ENCODE measurements around the gene SNX21.

Gene SNX21

GRCh38 chr20:45853484-45853883 is 19.9 kb downstream of the SNX21 start:
- TF ChIP-seq, protein P1, sequence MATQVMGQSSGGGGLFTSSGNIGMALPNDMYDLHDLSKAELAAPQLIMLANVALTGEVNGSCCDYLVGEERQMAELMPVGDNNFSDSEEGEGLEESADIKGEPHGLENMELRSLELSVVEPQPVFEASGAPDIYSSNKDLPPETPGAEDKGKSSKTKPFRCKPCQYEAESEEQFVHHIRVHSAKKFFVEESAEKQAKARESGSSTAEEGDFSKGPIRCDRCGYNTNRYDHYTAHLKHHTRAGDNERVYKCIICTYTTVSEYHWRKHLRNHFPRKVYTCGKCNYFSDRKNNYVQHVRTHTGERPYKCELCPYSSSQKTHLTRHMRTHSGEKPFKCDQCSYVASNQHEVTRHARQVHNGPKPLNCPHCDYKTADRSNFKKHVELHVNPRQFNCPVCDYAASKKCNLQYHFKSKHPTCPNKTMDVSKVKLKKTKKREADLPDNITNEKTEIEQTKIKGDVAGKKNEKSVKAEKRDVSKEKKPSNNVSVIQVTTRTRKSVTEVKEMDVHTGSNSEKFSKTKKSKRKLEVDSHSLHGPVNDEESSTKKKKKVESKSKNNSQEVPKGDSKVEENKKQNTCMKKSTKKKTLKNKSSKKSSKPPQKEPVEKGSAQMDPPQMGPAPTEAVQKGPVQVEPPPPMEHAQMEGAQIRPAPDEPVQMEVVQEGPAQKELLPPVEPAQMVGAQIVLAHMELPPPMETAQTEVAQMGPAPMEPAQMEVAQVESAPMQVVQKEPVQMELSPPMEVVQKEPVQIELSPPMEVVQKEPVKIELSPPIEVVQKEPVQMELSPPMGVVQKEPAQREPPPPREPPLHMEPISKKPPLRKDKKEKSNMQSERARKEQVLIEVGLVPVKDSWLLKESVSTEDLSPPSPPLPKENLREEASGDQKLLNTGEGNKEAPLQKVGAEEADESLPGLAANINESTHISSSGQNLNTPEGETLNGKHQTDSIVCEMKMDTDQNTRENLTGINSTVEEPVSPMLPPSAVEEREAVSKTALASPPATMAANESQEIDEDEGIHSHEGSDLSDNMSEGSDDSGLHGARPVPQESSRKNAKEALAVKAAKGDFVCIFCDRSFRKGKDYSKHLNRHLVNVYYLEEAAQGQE (IDR thresholded peaks at IDR 0.05; ENCODE audit: insufficient read depth in 1 of 2, low read depth in 2 of 2, low read length in 2 of 2), result no peak
- TF ChIP-seq FOXP2 (optimal IDR thresholded peaks at IDR 0.05; ENCODE audit: borderline replicate concordance, extremely low read depth, extremely low read length, insufficient read depth) (no peak), POLR2AphosphoS5 (IDR thresholded peaks at IDR 0.05; ENCODE audit: low read depth, low read length) (no peak), SIN3A (IDR thresholded peaks at IDR 0.05; ENCODE audit: borderline replicate concordance, insufficient read depth, low read length) (no peak), TAF1 (IDR thresholded peaks at IDR 0.05; ENCODE audit: borderline replicate concordance, insufficient read depth, low read length) (no peak)

DNA sequence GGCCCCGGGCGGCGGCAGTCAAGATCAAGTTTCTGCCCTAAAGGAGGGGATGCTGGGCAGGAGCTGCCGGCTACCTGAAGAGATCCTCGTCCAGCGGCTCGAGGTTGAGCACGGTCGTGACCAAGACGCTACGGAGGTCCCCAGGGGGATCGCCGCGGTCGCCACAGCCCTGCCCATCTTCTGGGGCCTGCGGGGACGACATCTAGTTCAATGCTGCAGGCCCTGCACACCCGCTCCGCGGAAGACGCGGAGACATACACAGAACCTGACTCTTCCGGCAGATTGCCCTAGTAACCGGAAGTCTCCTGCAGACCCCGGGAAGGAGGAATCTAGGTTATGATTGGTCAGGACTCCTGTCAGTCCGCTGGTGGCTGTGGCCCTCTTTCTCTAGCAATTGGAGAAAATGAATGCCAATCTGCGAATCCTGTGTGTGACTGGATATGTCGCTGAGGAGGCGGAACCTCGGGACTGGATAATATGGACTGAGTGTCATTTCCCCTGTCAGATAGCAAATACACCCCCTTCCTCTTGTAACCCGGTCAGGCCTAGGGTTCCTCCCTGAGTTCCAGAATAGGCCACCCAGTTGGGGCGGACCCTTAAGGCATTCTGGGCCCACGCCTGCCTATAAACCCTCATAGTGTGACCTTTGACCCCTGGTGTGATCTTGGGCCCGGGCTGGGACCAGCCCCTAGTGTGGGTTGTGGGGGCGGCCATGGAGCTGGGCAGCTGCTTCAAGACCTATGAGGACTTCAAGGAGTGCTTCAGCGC is 23.7 kb downstream of the SNX21 start, which contains the start of the genes ACOT8 and ZSWIM3:
TSS of gene ACOT8 (minus strand) at position 279 of the 768 bp plus-strand sequence. CDS start at position 202, 77 bp downstream.
TSS of gene ZSWIM3 (plus strand) at position 501 of the 768 bp plus-strand sequence. CDS start at position 713, 212 bp downstream.
- TF ChIP-seq TAF1 (IDR thresholded peaks at IDR 0.05; ENCODE audit: borderline replicate concordance, insufficient read depth, low read length) (peak; percentile 97), SIN3A (IDR thresholded peaks at IDR 0.05; ENCODE audit: borderline replicate concordance, insufficient read depth, low read length) (peak; percentile 96; the same call in 1 of the 2 replicates), FOXP2 (optimal IDR thresholded peaks at IDR 0.05; ENCODE audit: borderline replicate concordance, extremely low read depth, extremely low read length, insufficient read depth) (no peak), POLR2AphosphoS5 (IDR thresholded peaks at IDR 0.05; ENCODE audit: low read depth, low read length) (peak; percentile 91)
- TF ChIP-seq, protein P1 (IDR thresholded peaks at IDR 0.05; ENCODE audit: insufficient read depth in 1 of 2, low read depth in 2 of 2, low read length in 2 of 2), result 0 out of 4 replicates have a peak, but pooled peaks of 1 of the 2 experiments have one; percentile 35

- TF ChIP-seq, protein P1 (IDR thresholded peaks at IDR 0.05; ENCODE audit: insufficient read depth in 1 of 2, low read depth in 2 of 2, low read length in 2 of 2), result no peak
- no peak for TF ChIP-seq FOXP2 (optimal IDR thresholded peaks at IDR 0.05; ENCODE audit: borderline replicate concordance, extremely low read depth, extremely low read length, insufficient read depth)
- no peak for TF ChIP-seq POLR2AphosphoS5 (IDR thresholded peaks at IDR 0.05; ENCODE audit: low read depth, low read length)
- TF ChIP-seq TAF1 (IDR thresholded peaks at IDR 0.05; ENCODE audit: borderline replicate concordance, insufficient read depth, low read length), result no peak
- no peak for TF ChIP-seq SIN3A (IDR thresholded peaks at IDR 0.05; ENCODE audit: borderline replicate concordance, insufficient read depth, low read length)
Observed at GRCh38 chr20:45857882-45858216, 24.2 kb downstream of the SNX21 start.

- TF ChIP-seq SIN3A (IDR thresholded peaks at IDR 0.05; ENCODE audit: borderline replicate concordance, insufficient read depth, low read length) (no peak), FOXP2 (optimal IDR thresholded peaks at IDR 0.05; ENCODE audit: borderline replicate concordance, extremely low read depth, extremely low read length, insufficient read depth) (no peak), POLR2AphosphoS5 (IDR thresholded peaks at IDR 0.05; ENCODE audit: low read depth, low read length) (no peak), TAF1 (IDR thresholded peaks at IDR 0.05; ENCODE audit: borderline replicate concordance, insufficient read depth, low read length) (no peak)
- TF ChIP-seq, protein P1 (IDR thresholded peaks at IDR 0.05; ENCODE audit: insufficient read depth in 1 of 2, low read depth in 2 of 2, low read length in 2 of 2), result no peak
Observed at GRCh38 chr20:45859916-45860315, 26.3 kb downstream of the SNX21 start.

Data from PFSK-1 (cell line).